Measurements from ENCODE around the gene LAGE3. TPM values are rescaled to one million over a fixed set of nuclear protein-coding genes. Genes with fewer than 3 reads are reported as not detected.

The LAGE3 gene
- total and polyA plus RNA-seq, 2 donors = 17.3 to 39.9 TPM

GRCh38 chrX:154430479-154430878, 48.6 kb downstream of the LAGE3 start:
- peaks cover 23 to 37% of the 10 kb centered on the region in 2 donors for H3K36me3 ChIP-seq (ENCODE audit: control insufficient read depth in 2 of 2, insufficient read depth in 2 of 2, low read length in 1 of 2)
- no peak overlapping the region for H3K4me3 ChIP-seq (ENCODE audit: low read length in 2 of 2)
- no peaks in the 10 kb centered on the region for H3K27me3 ChIP-seq (ENCODE audit: control insufficient read depth in 2 of 2, insufficient read depth in 1 of 2, low read length in 1 of 2)
- peak overlapping the region in 1 of 2 donors; percentile 31 for H3K27ac ChIP-seq (ENCODE audit: low read depth in 1 of 2, low read length in 1 of 2)
- H3K9me3 ChIP-seq (ENCODE audit: control insufficient read depth in 2 of 2, insufficient read depth in 1 of 2, low read length in 1 of 2) = peaks cover 0 to 8% of the 10 kb centered on the region in 2 donors
- H3K4me1 ChIP-seq (ENCODE audit: control insufficient read depth in 2 of 2, insufficient read depth in 2 of 2, low read length in 2 of 2) = peaks cover 3 to 18% of the 10 kb centered on the region in 2 donors
- no peak for DNase-seq (ENCODE audit: low read depth in 6 of 9, low spot score in 9 of 9)
- WGBS = 66% methylated on average over 6 of the region's 6 CpGs

GRCh38 chrX:154429711-154430110, 49.4 kb downstream of the LAGE3 start:
- DNase-seq (ENCODE audit: low read depth in 6 of 9, low spot score in 9 of 9) = no peak
- peaks cover 0 to 8% of the 10 kb centered on the region in 2 donors for H3K9me3 ChIP-seq (ENCODE audit: control insufficient read depth in 2 of 2, insufficient read depth in 1 of 2, low read length in 1 of 2)
- H3K27ac ChIP-seq (ENCODE audit: low read depth in 1 of 2, low read length in 1 of 2) = no peak overlapping the region
- 96% methylated on average over 2 of the region's 2 CpGs for WGBS
- H3K36me3 ChIP-seq (ENCODE audit: control insufficient read depth in 2 of 2, insufficient read depth in 2 of 2, low read length in 1 of 2) = peaks cover 18 to 29% of the 10 kb centered on the region in 2 donors
- peaks cover 3 to 18% of the 10 kb centered on the region in 2 donors for H3K4me1 ChIP-seq (ENCODE audit: control insufficient read depth in 2 of 2, insufficient read depth in 2 of 2, low read length in 2 of 2)
- peak overlapping the region in 1 of 2 donors; percentile 60 for H3K4me3 ChIP-seq (ENCODE audit: low read length in 2 of 2)
- no peaks in the 10 kb centered on the region for H3K27me3 ChIP-seq (ENCODE audit: control insufficient read depth in 2 of 2, insufficient read depth in 1 of 2, low read length in 1 of 2)

GRCh38 chrX:154428176-154429171, 50.6 kb downstream of the LAGE3 start, which contains the start of gene ATP6AP1:
ATP6AP1 (plus strand) TSS chrX:154428677; CDS start chrX:154428693, 16 bp downstream.
- Histone ChIP-seq H3K9me3 (ENCODE audit: control insufficient read depth in 2 of 2, insufficient read depth in 1 of 2, low read length in 1 of 2) (peaks cover 0 to 8% of the 10 kb centered on the region in 2 donors), H3K27ac (ENCODE audit: low read depth in 1 of 2, low read length in 1 of 2) (peak within 1 kb of the TSS; percentile 17 to 31), H3K27me3 (ENCODE audit: control insufficient read depth in 2 of 2, insufficient read depth in 1 of 2, low read length in 1 of 2) (no peaks in the 10 kb centered on the region), H3K4me1 (ENCODE audit: control insufficient read depth in 2 of 2, insufficient read depth in 2 of 2, low read length in 2 of 2) (peaks cover 3 to 18% of the 10 kb centered on the region in 2 donors), H3K4me3 (ENCODE audit: low read length in 2 of 2) (peak within 1 kb of the TSS; percentile 47 to 60), H3K36me3 (ENCODE audit: control insufficient read depth in 2 of 2, insufficient read depth in 2 of 2, low read length in 1 of 2) (peaks cover 12 to 21% of the 10 kb centered on the region in 2 donors)
- WGBS = 9% methylated on average over 87 of the region's 87 CpGs
- DNase-seq (ENCODE audit: low read depth in 6 of 9, low spot score in 9 of 9) = peak in 8 of 9 donors; percentile 61 to 92 (median 78)

Other genes starting within 250 kb of the LAGE3 start
- not detected for gene OPN1MW3, start 221.7 kb downstream of the LAGE3 start, total RNA-seq
- 0.02 TPM for gene OPN1MW3, start 221.7 kb downstream of the LAGE3 start, polyA plus RNA-seq
- gene TEX28, start 184.2 kb downstream of the LAGE3 start, total RNA-seq = not detected
- 0.05 TPM for gene TEX28, start 184.2 kb downstream of the LAGE3 start, polyA plus RNA-seq
- 1.3 TPM for gene TKTL1, start 183.5 kb downstream of the LAGE3 start, total RNA-seq
- 0.43 TPM for gene TKTL1, start 183.5 kb downstream of the LAGE3 start, polyA plus RNA-seq
- 164 TPM for gene FLNA, start 104.6 kb downstream of the LAGE3 start, total RNA-seq
- gene FLNA, start 104.6 kb downstream of the LAGE3 start, polyA plus RNA-seq = 412 TPM
- 8.2 TPM for gene EMD, start 100.0 kb downstream of the LAGE3 start, total RNA-seq
- gene EMD, start 100.0 kb downstream of the LAGE3 start, polyA plus RNA-seq = 110 TPM
- gene RPL10, start 80.9 kb downstream of the LAGE3 start, total RNA-seq = 5,085 TPM
- gene RPL10, start 80.9 kb downstream of the LAGE3 start, polyA plus RNA-seq = 5,714 TPM
- 10.1 TPM for gene DNASE1L1, start 70.0 kb downstream of the LAGE3 start, total RNA-seq
- 23.0 TPM for gene DNASE1L1, start 70.0 kb downstream of the LAGE3 start, polyA plus RNA-seq
- gene TAFAZZIN, start 67.7 kb downstream of the LAGE3 start, total RNA-seq = 21.0 TPM
- 111 TPM for gene TAFAZZIN, start 67.7 kb downstream of the LAGE3 start, polyA plus RNA-seq
- gene ATP6AP1, start 50.6 kb downstream of the LAGE3 start, total RNA-seq = 26.6 TPM
- gene ATP6AP1, start 50.6 kb downstream of the LAGE3 start, polyA plus RNA-seq = 53.7 TPM
- 39.2 TPM for gene GDI1, start 42.1 kb downstream of the LAGE3 start, total RNA-seq
- gene GDI1, start 42.1 kb downstream of the LAGE3 start, polyA plus RNA-seq = 144 TPM
- gene FAM50A, start 35.1 kb downstream of the LAGE3 start, total RNA-seq = 29.8 TPM
- gene FAM50A, start 35.1 kb downstream of the LAGE3 start, polyA plus RNA-seq = 112 TPM
- gene PLXNA3, start 21.0 kb downstream of the LAGE3 start, total RNA-seq = 2.2 TPM
- 14.3 TPM for gene PLXNA3, start 21.0 kb downstream of the LAGE3 start, polyA plus RNA-seq
- 29.9 TPM for gene UBL4A, start 7.3 kb upstream of the LAGE3 start, total RNA-seq
- gene UBL4A, start 7.3 kb upstream of the LAGE3 start, polyA plus RNA-seq = 20.7 TPM
- gene SLC10A3, start 11.3 kb upstream of the LAGE3 start, total RNA-seq = 6.1 TPM
- 21.6 TPM for gene SLC10A3, start 11.3 kb upstream of the LAGE3 start, polyA plus RNA-seq
- gene FAM3A, start 37.0 kb upstream of the LAGE3 start, total RNA-seq = 18.4 TPM
- 73.4 TPM for gene FAM3A, start 37.0 kb upstream of the LAGE3 start, polyA plus RNA-seq
- 13.9 TPM for gene G6PD, start 67.6 kb upstream of the LAGE3 start, total RNA-seq
- gene G6PD, start 67.6 kb upstream of the LAGE3 start, polyA plus RNA-seq = 21.0 TPM
- 17.7 TPM for gene IKBKG, start 68.3 kb upstream of the LAGE3 start, total RNA-seq
- 38.3 TPM for gene IKBKG, start 68.3 kb upstream of the LAGE3 start, polyA plus RNA-seq
- gene CTAG1A, start 105.9 kb upstream of the LAGE3 start, total RNA-seq = not detected
- 0.07 TPM for gene CTAG1A, start 105.9 kb upstream of the LAGE3 start, polyA plus RNA-seq
- gene CTAG1B, start 140.0 kb upstream of the LAGE3 start, total RNA-seq = not detected
- gene CTAG1B, start 140.0 kb upstream of the LAGE3 start, polyA plus RNA-seq = not detected
- not detected for gene CTAG2, start 174.3 kb upstream of the LAGE3 start, total RNA-seq
- gene CTAG2, start 174.3 kb upstream of the LAGE3 start, polyA plus RNA-seq = 0.05 TPM